Lung microvascular endothelial cell (primary cell): ENCODE results near the gene GSDME. TPM values are rescaled to one million over a fixed set of nuclear protein-coding genes. Genes with fewer than 3 reads are reported as not detected.
A peak's percentile ranks its signal among the peaks of the same experiment; 100 is the strongest.
"Not testable (repeated sequence)": the region's sequence is repeated elsewhere in the genome, so short reads cannot be mapped to it uniquely, and the experiment has no call there.

ENCODE experiments used
- DNase-seq, 2 donors: peaks; one replicate each; pipeline versions ENCODE4 v3.0.0 to v3.0.0-alpha.2; 2010; ENCODE audit warnings: low read depth in 2 of 2
- total RNA-seq: library from RNA; depleted of rRNA; stranded (reverse); fragments of >200 nt; gene quantifications from 2 replicates; pipeline ENCODE4 v1.2.1, GENCODE V29; 2014

GSDME gene
- total RNA-seq, 1 donor from 2014 or later, result 8.3 TPM

- no peak for DNase-seq
Observed at GRCh38 chr7:24742506-24743162, 14.6 kb downstream of the GSDME start.

GRCh38 chr7:24741679-24742505 is 15.4 kb downstream of the GSDME start:
- DNase-seq, result no peak

- no peak for DNase-seq
Observed at GRCh38 chr7:24740871-24741270, 16.4 kb downstream of the GSDME start.

- DNase-seq, result no peak
Observed at GRCh38 chr7:24739306-24739705, 18.0 kb downstream of the GSDME start.

GRCh38 chr7:24738577-24738976 is 18.7 kb downstream of the GSDME start:
- DNase-seq, result no peak

GRCh38 chr7:24737281-24737680 is 20.0 kb downstream of the GSDME start:
- no peak for DNase-seq

- DNase-seq, result not testable (repeated sequence)
Observed at GRCh38 chr7:24735594-24735993, 21.7 kb downstream of the GSDME start.

- no peak for DNase-seq
Observed at GRCh38 chr7:24734306-24734705, 23.0 kb downstream of the GSDME start.

GRCh38 chr7:24733414-24734060 is 23.7 kb downstream of the GSDME start:
- no peak for DNase-seq

GRCh38 chr7:24732646-24733413 is 24.4 kb downstream of the GSDME start:
- peak in 1 of 2 donors; percentile 40 for DNase-seq

- no peak for DNase-seq
Observed at GRCh38 chr7:24731313-24731712, 26.0 kb downstream of the GSDME start.

GRCh38 chr7:24730018-24730369 is 27.3 kb downstream of the GSDME start:
- DNase-seq, result no peak

- peak; percentile 47 to 72 for DNase-seq
Observed at GRCh38 chr7:24729365-24730017, 27.8 kb downstream of the GSDME start.

- DNase-seq, result no peak
Observed at GRCh38 chr7:24728503-24729364, 28.5 kb downstream of the GSDME start.

- no peak for DNase-seq
Observed at GRCh38 chr7:24728121-24728500, 29.2 kb downstream of the GSDME start.

GRCh38 chr7:24727154-24728120 is 29.8 kb downstream of the GSDME start:
- DNase-seq, result no peak

GRCh38 chr7:24725554-24726241 is 31.6 kb downstream of the GSDME start:
- DNase-seq, result no peak

GRCh38 chr7:24724451-24725190 is 32.6 kb downstream of the GSDME start:
- no peak for DNase-seq
